NOMO-1 treated with DMSO at 0.1 percent for 48 hours (cell line): ENCODE results near the gene CHST3.

ENCODE experiments used
- DNase-seq: peaks from one replicate; lab custom pipeline; 2025; ENCODE audit not compliant: unreplicated experiment; lab: John Stamatoyannopoulos, UW

The CHST3 gene

DNA sequence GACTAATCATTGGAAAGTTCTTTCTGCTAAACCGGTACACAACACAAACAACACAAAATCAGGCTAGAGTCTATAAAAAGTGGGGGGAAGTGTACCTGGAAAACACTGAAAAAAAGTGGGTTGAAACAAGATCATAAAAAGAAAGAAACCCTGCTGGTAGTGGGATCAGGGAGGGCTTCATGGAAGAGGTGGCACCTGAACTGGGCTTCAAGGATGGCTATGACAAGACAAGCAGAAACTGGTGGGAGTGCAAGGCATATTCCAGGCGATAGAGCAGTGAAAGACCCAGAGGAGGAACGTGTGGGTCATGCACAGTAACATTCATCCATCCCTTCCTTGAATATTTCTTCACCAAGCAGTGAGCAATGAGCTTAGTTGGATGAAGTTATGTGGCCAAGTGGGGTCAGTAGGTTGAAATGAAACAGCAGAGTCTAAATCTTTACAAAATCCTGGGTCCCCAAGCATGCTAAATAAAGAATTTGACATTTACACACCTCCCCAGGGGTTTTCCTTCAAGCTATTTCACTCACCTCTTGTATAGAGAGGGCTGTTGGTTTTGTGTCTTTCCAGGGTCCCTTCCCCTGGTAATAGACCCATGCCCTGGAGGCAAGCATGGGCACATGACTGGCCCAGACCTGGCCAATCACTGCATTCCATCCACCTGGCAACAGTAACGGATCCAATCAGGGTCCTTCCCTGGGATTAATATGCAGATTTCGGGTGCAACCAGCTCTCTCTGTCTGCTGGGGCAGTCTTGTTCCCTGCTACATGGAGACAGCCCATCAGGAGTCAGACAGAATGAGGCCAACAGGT lies 86.0 kb downstream of the CHST3 start:
- DNase-seq: no peak

DNA sequence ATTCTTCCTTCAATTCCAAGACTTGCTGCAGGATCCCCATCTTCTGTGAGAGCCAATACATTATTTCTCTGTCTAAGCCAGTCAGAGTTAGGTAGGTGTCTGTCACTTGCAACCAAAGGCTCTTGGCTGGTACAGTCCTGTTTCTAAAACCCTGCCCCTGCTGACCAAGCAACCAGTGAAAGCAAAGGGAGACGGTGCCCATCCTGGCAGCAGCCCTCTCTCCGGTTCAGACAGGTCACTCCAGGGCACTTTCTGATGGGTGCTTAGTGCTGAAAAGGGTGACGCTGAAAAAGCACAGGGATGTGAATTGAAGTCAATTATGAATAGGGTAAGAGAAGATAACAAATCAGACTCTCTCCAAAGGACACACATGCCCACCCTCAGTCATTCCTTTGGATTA lies 86.7 kb downstream of the CHST3 start:
- DNase-seq: no peak

DNA sequence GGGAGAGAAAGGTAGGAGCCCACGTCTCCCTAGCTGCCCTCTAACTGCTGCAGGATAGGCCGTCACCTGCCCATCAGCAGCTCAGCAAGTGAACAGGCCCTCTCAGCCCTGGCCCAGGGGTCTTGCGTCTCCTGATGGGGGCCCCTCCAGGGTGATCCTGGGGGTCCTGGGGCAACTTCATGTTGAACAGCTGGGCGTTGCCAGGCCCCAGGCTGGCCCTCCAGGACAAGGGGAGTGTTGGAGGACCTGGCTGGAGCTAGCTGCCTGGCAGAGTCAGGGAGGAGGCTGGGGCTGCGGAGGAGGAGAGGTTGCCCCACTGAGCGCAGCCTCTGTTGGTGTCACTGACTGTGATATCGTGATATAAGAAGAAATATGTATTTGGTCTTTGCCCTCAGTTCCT lies 89.5 kb downstream of the CHST3 start:
- DNase-seq: no peak

DNA sequence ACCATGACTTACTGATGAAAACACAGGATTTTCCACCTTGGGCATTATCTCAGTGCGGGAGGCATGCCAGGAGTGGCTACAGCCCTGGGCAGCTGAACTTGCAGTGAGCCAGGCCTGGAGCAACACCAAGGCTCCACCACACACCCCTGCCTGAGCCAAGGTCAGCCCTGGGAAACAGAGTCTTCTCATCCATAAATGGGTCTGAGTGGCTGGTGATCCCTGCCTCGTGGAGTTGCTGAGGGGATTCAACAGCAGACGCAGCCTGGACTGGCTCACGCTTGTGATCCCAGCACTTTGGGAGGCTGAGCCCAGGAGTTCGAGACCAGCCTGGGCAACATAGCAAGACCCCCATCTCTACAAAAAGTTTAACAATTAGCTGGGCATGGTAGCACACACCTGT lies 91.9 kb downstream of the CHST3 start:
- no peak for DNase-seq

DNA sequence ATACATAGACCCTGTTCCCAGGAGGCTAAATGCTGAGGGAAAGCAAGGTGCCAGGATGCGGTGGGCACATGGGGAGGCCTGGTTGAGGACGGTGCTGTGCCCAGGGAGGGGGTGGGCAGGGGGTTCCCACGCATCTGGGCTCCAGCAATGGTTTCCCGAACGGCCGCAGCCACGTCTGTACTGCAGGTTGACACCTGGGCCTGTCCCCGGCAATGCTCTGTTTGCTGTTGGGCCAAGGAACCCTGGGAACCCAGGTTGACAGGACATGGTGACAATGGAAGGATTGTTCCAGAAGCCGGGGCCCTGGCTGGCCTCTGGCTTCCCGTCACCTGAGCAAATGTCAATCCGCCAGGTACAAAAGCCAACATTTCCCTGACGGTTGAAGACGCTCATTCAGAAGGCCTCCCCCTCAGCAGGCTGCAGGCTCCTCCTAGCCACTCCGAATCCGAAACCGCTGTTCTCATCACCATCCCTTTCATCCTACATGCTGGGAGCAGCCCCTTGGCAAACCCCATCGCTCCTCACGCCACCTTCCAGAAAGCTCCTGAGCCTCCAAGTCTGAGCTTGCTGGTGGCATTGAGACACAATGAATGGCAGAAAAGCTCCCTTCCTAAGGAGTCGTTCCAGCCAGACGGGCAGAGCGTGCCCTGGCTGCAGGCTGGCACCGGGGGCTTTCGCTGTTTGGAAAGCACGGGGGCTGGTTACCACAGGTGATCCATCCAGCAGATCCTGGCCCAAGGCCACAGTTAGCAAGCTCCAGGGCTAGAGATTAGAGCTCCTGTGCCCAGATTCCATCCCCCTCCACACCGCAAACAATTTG lies 92.9 kb downstream of the CHST3 start:
- no peak for DNase-seq

DNA sequence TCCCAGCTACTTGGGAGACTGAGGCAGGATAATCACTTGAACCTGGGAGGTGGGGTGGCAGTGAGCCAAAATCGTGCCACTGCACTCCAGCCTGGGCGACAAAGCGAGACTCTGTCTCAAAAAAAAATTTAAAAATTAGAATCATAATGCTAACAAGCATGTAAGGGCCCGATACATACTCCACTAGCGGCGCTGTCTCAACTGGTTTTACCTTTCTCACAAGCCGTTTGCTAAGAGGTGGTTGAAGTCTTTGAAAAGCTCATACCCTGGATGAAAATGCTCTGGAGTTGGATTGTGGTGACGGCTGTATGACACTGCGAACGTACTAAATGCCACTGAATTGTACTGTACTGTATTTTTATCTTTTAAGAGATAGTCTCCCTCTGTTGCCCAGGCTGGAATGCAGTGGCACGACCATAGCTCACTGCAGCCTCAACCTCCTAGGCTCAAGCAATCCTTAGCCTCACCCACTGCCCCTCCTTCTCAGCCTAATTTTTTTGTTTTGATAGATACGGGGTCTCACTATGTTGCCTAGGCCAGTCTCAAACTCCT lies 94.2 kb downstream of the CHST3 start:
- no peak for DNase-seq

DNA sequence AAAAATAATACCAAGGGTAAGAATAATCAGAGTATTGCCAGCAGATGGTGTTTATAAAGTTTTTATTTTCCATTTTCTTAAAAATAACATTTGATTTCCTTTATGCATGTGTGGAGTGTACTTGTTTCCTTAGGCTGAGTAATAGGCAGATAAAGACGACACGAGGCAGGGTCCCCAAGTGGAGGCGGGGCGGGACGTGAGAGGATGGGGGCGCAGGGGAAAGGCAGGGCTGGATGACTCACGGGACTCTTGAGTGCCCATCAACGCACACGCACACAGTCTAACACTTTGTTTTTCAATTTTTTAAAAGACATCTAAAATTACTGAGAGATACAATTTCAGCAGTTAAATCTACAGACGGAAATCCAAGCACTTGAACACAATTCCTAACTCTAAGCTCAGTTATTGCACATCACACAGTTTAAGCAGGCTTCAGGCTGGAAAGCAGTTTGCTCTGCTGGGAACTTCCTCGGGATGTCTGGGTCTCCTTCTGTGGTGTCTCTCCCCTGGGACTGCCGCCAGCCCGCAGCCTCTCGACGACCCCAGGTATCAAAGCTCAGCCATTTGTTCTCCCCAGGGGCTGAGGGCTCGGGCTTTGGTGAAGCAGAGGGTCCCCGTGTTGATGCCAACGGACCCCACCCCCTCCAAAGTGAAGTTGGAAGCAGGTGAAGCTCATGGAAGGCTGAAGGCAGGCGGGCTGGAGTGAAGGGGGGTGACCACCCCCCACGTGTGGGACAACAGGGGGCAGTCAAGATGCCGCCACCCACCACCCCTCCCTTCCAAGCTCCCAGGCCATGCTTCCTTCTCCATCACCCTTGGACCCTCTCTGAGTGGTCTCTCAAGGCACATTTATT lies 95.0 kb downstream of the CHST3 start:
- DNase-seq: no peak

DNA sequence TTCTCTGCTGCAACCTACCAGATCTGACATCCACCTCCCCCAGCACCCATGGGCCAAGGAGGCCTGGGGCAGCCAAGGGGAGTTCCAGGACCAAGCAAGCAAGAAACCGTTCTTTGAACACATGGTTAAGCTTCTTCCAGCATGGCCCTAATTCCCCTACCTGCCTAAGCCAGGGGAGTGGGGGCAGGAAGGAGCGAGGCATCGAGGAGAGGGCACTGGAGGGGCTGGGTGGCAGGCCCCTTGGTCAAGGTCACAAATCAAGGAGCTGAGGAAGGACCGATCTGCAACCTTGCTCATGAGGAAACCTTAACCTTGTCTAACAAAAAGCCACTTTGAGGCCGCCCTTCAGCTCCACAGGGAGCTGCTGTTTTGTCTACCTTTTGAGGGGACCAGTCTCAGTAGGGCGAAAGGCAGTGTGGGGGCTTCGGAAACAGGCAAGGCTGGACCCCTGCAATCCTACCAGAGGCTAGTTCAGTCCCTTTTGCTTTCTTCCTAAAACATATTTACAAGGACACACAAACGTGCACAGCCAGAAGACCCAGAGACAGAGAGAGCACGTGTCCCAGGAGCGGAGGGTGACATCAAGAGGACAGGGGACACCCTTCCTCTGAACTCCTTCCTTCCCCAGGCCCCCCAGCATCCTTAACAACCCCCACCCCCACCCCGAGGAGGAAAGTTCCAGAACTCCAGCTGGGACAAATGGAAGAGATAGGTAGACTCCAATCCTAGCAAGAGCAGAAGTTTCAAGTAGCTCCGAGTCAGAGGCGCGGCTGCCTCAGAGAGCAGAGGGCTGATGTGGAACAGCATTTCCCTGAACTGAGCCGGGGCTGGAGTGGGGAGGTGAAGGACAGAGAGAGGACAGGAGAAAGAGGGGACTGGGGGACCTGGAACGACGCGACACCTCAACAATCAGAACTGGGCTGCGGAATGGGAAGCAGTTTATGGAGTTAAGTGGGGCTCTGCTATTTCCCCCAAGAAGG lies 95.9 kb downstream of the CHST3 start:
- DNase-seq: no peak

DNA sequence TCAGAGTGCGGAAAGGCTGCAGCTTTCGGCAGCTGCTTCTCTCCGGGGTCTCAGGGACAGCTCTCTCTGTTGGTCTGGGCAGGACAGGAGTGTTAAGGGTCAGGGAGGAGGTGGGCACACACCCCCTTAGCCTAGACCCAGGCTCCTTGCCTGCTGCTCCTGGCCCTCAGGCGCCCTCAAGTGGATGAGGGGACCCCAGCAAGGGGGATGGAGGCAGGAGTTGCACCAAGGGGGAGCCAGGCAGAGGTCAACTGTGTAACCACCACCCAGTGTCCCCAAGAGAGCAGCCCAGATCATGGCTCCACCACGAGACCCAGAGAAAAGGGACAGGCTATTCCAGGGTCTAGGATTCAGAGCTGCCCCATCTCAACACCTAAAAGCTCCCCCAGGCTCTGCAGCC lies 97.3 kb downstream of the CHST3 start:
- no peak for DNase-seq

DNA sequence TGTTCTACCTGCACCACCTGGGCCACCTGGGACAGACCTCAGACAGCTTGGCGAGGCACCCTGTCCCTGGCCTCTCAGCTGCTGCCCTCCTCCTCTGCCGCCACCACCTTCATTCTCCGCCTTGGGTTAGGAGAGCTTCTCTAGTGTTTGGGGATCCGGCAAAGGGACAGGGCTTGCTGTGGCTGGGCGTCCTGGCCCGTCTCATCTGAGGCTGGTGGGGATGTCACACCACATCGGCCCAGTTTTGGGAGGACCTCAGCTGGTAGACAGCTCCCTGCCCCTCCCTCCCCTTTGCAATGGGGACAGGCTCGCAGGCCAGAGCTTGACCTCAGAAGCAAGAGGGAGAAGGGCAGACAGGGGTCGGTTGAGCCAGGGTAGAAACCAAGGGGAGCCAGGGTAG lies 97.7 kb downstream of the CHST3 start:
- DNase-seq: no peak

DNA sequence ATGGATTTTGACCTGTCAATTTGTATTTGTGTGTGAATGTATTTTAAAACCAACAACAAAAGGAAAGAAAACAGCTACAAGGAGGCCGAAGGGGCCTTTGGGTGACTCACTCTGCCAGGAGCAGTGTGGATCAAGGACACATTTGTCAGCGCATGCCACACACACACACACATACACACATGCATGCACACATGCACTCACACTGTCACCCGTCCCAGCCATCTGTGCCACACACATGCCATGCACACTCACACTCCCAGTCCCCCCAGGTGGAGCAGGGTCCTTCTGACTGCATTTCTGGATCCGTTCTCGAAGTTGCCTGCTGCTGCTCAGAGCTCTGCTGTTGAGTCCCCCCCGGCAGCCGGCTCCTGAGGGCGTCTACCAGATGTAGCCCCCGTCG lies 98.2 kb downstream of the CHST3 start:
- DNase-seq: no peak
